GM19395 (cell line): Measurements from ENCODE around the gene NUP62.

ENCODE experiments used
- ATAC-seq: cut with Tn5 transposase; IDR thresholded peaks from one replicate; pipeline ENCODE4 v1.9.1; 2021; ENCODE audit warnings: mild to moderate bottlenecking, moderate library complexity; ENCODE audit not compliant: unreplicated experiment

Gene NUP62

GRCh38 chr19:49881672-49882394 lies 47.5 kb downstream of the NUP62 start:
- ATAC-seq = no peak

- no peak for ATAC-seq
These were observed 48.1 kb downstream of the NUP62 start for GRCh38 chr19:49881186-49881585.

- ATAC-seq = no peak
These were observed 49.0 kb downstream of the NUP62 start for GRCh38 chr19:49880162-49880869.

- no peak for ATAC-seq
These were observed 49.9 kb downstream of the NUP62 start for GRCh38 chr19:49879243-49879963.

- ATAC-seq = no peak
These were observed 50.6 kb downstream of the NUP62 start for GRCh38 chr19:49878744-49879070.

- peak; percentile 37 for ATAC-seq
These were observed 51.2 kb downstream of the NUP62 start for GRCh38 chr19:49877879-49878743.

GRCh38 chr19:49877020-49877878 lies 52.1 kb downstream of the NUP62 start, which contains the start of the genes AKT1S1 and TBC1D17:
Gene AKT1S1, minus strand, starts transcription at chr19:49877355. Its CDS starts 4,060 bp downstream, at chr19:49873295.
Gene TBC1D17, plus strand, starts transcription at chr19:49877702. Its CDS starts 22 bp downstream, at chr19:49877724.
- peak; percentile 67 for ATAC-seq

- peak; percentile 48 for ATAC-seq
These were observed 52.8 kb downstream of the NUP62 start for GRCh38 chr19:49876422-49877019.

- no peak for ATAC-seq
These were observed 53.4 kb downstream of the NUP62 start for GRCh38 chr19:49875857-49876421.

- ATAC-seq = no peak
These were observed 54.1 kb downstream of the NUP62 start for GRCh38 chr19:49875177-49875576.

GRCh38 chr19:49874503-49875157 lies 54.7 kb downstream of the NUP62 start:
- no peak for ATAC-seq

GRCh38 chr19:49873834-49874233 lies 55.5 kb downstream of the NUP62 start:
- ATAC-seq = no peak

GRCh38 chr19:49873129-49873521 lies 56.2 kb downstream of the NUP62 start:
- no peak for ATAC-seq

- ATAC-seq = no peak
These were observed 56.8 kb downstream of the NUP62 start for GRCh38 chr19:49872245-49873128.

GRCh38 chr19:49871349-49871985 lies 57.8 kb downstream of the NUP62 start:
- ATAC-seq = no peak

GRCh38 chr19:49870309-49870901 lies 58.9 kb downstream of the NUP62 start:
- ATAC-seq = no peak
